Ovary (tissue), 3 donors: ENCODE measurements around the gene SBNO2.

Experiments used
- CTCF ChIP-seq, 3 donors: fragments of 450-650 bp in 2 of 3; fragments of 200-600 bp in 1 of 3; IDR thresholded peaks; one replicate each; pipeline versions ENCODE4 v1.5.1 to v1.8.0; 2016 to 2022; ENCODE audit warnings: antibody characterized with exemption in 3 of 3, mild to moderate bottlenecking in 1 of 3
- POLR2A ChIP-seq: fragments of 450-650 bp; IDR thresholded peaks from one replicate; pipeline ENCODE4 v1.6.1; 2017; ENCODE audit warnings: antibody characterized with exemption, mild to moderate bottlenecking, moderate library complexity
- donor health status: DM: no; HTN: no; CAD: no.

GRCh38 chr19:1069009-1069779, 104.9 kb downstream of the SBNO2 start:
- TF ChIP-seq CTCF (IDR thresholded peaks at IDR 0.05) (no peak), POLR2A (no peak)
